Retinal pigment epithelial cell (primary cell): ENCODE measurements around the gene MAP2K2.

Experiments used
- DNase-seq: peaks from one replicate; pipeline ENCODE4 v3.0.0-alpha.2; 2010; ENCODE audit warnings: low read depth
- H3K4me3 ChIP-seq: 2 replicates; pipeline ENCODE4 v1.5.1; 2011; ENCODE audit warnings: mild to moderate bottlenecking, low read length, control low read depth, moderate library complexity
- TF ChIP-seq, protein P1 (sequence below): conservative IDR thresholded peaks from 2 replicates; pipeline ENCODE4 v1.5.1; 2011; ENCODE audit warnings: low read depth, low read length, control low read depth, inconsistent platforms

The MAP2K2 gene

DNA sequence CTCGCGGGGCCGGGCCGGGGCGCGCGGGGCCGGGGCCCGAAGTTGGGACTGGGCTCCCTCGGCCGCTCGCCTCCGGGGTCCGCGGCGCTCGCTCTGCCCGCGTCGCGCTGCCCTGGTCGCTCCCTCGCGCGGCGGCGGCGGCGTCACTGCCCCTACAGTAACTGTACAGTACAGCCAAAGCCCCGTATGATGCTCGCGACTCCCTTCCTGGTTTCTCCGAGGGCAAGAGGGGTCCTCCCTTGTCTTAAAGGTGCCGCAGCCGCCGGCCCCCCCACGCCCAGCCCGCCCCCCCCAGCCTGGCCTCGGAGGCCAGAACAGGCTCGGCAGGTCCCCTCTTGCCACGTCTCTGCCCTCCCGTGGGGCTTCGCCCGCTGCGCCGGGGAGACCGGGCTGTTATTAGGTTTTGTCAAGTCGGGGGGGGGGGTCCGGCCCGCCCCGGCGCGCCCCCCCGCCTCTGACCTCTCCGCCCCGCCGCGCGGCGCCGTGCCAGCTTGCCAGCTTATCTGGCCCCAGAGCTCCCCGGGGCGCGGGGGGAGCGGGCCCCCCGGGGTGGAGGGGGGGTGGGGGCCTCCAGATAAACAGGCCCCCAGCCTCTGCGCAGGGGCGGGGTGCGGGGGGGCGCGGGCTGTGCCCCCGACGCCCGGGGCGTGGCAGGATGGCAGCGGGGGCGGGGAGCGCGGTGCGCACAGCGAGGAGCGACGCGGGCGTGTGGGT lies 57.1 kb downstream of the MAP2K2 start, which contains the start of gene ZBTB7A:
Gene ZBTB7A, minus strand, starts transcription at position 218 of the 714 bp plus-strand sequence. CDS start 11,667 bp downstream, outside the sequence.
- H3K4me3 ChIP-seq, result peak within 1 kb of the TSS; percentile 68

DNA sequence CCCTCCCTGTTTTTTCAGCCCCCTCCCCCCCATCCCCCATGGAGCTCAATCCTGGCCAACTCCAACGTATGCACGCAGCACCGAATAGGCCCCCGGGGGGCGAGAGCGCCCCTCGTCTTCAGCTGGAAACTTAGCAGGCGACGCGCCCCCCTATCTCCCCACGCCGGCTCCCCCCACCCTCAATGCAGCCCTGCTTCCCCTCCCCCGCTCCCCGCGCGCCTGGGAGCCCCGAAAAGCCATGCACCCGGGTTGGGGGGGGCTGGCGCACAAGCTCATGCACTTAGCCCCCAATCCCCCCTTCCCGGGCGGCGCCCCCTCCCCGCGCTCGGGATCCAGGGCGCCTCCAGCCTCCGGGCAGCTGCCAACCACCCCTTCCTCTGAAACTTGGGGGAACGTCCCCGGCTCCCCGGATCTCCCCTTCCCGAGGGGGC lies 57.7 kb downstream of the MAP2K2 start:
- peak overlapping the region; percentile 68 for H3K4me3 ChIP-seq
- DNase-seq, result no peak
- TF ChIP-seq, protein P1, sequence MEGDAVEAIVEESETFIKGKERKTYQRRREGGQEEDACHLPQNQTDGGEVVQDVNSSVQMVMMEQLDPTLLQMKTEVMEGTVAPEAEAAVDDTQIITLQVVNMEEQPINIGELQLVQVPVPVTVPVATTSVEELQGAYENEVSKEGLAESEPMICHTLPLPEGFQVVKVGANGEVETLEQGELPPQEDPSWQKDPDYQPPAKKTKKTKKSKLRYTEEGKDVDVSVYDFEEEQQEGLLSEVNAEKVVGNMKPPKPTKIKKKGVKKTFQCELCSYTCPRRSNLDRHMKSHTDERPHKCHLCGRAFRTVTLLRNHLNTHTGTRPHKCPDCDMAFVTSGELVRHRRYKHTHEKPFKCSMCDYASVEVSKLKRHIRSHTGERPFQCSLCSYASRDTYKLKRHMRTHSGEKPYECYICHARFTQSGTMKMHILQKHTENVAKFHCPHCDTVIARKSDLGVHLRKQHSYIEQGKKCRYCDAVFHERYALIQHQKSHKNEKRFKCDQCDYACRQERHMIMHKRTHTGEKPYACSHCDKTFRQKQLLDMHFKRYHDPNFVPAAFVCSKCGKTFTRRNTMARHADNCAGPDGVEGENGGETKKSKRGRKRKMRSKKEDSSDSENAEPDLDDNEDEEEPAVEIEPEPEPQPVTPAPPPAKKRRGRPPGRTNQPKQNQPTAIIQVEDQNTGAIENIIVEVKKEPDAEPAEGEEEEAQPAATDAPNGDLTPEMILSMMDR, result no peak

More for the DNA sequence above, 57.1 kb downstream of the MAP2K2 start, which contains the start of gene ZBTB7A:
- TF ChIP-seq, protein P1, result no peak
- DNase-seq, result no peak

DNA sequence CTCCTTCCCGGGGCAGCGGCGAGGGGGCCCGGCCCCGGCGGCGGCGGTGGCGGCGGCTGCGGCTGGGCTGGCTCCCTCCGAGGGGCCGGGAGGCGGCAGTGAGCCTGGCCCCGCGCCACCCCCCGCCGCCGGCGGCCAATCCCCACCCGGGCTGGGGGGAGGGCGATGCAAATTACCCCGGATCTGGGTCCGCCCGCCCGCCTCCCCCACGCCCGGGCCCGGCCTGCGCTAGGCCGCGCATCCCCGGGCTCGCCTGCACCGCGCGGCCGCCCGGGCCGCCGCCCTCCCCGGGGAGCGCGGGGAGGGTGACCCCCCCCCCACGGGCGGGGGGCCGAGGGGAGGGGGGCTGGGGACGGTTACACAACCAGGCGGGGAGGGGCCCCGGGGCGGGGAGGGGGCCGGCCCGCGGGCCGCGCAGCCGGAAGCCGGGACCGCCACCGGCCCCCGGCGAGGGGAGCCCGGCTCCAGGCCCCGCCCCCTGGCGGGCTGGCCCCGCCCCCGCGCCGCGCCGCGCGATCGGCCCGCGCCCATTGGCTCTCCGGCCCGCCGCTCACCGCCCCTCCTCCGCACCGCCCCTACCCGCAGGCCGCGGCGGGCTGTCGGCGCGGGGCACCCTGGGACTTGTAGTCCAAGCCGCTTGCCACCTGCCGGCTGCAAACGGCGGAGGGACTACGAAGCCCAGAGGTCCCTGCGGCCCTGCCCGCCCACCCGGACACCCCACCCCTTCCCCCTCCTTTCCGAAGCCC lies 58.3 kb downstream of the MAP2K2 start:
- TF ChIP-seq, protein P1, result no peak
- H3K4me3 ChIP-seq, result peak overlapping the region; percentile 68
- DNase-seq, result peak; percentile 90

DNA sequence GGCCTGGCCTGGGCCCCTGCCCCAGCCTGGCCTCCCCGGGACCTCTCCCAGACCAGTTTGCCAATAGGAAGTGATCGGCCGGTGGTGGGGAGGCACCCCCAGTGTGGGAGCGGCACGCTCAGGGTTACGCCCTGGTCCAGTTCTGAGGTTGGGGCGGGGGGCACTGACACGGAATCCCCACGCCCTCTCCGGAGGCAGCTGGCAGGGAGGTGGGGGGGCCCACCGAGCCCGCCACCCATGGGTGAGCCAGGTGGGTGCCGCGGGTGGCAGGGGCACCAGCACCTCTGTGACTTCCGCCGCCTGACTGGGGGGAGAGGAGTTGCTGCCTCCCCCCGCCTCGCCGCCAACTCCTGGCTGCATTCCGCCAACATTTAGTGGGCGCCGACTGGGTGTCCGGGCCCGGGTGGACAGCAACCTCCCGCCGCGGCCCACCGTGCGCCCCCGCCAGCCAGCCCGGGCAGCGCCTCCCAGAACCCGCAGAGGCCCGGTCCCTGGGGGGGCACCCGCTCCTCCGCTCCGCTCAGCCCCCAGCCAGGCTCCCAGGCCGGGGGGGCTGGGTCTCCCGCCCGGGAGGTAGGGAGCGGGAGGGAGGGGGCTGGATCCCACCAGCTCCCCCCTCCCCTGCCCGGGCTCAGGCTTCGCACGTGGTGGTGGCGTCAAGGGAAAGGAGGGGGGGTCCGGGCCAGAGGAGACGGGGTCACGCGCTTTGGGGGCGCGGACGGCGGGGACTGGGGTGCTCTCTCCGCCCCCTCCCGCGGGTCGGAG lies 59.2 kb downstream of the MAP2K2 start:
- peak overlapping the region; percentile 71 for H3K4me3 ChIP-seq
- TF ChIP-seq, protein P1, result no peak
- no peak for DNase-seq

DNA sequence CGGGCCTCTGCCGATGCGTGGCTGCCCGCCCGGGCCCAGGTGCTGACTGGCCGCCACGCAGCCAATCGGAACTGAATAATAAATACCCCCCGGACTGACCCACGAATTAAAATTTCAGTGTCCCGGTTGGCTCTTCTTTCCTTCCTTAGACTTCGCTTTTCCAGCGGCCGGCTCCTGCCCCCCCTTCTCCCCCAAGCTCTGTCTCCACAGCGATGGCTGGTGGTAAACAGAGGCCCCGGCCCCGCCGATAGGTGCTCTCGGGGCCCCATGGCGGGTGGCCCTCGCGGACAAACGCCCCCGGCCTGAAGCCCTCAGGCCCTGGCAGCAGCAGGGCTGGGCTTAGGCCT lies 59.8 kb downstream of the MAP2K2 start:
- TF ChIP-seq, protein P1, result no peak
- peak overlapping the region; percentile 71 for H3K4me3 ChIP-seq
- no peak for DNase-seq

DNA sequence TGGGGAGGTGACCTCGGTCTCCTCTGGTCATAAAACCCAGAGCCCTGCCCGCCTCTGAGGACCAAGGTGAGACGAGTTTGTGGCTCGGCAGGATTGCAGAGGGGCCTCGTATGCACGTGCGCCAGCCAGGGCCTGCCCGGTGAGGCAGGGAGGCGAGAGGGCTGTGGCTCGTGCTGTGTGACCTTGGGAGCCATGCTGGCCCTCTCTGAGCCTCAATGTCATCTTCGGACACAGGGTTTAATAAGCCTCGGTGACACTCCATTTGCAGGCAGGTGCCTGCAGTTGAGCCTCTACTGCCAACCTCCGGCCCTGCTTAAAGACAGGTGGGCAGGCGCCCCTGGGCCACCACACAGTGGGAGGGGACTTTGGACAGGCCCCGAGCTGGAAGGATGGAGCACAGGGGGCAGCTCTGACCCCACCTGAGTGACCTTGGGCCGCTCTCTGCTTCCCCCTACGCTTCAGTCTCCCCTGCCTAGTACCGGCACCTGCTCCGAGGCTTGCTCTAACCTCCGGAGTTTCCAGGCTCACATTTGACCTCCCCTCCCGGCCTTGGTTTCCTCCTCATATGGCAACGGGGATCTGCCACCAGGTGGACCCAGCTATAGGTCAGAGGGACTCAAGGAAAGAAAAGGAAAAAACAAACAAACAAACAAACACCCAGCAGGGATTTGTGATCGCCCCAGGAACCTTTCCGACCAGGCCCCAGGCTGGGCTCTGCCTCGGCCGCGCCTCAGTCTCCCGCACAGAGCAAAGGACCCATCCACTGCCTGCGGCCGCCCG lies 60.4 kb downstream of the MAP2K2 start:
- TF ChIP-seq, protein P1, result peak; percentile 16
- H3K4me3 ChIP-seq, result peak overlapping the region; percentile 71
- DNase-seq, result no peak
